ENCODE data around the gene ZNF652.
"Not testable (repeated sequence)": the region's sequence is repeated elsewhere in the genome, so short reads cannot be mapped to it uniquely, and the experiment has no call there.

The ZNF652 gene

GRCh38 chr17:49386373-49386772 is 24.3 kb upstream of the ZNF652 start:
- DNase-seq (ENCODE audit: low read depth, low spot score) = no peak

GRCh38 chr17:49384951-49385350 is 22.9 kb upstream of the ZNF652 start:
- no peak for DNase-seq (ENCODE audit: low read depth, low spot score)

- DNase-seq (ENCODE audit: low read depth, low spot score) = no peak
These were observed 21.0 kb upstream of the ZNF652 start for GRCh38 chr17:49383060-49383459.

GRCh38 chr17:49382556-49382955 is 20.5 kb upstream of the ZNF652 start:
- no peak for DNase-seq (ENCODE audit: low read depth, low spot score)

GRCh38 chr17:49381793-49382192 is 19.7 kb upstream of the ZNF652 start:
- DNase-seq (ENCODE audit: low read depth, low spot score) = no peak

- no peak for DNase-seq (ENCODE audit: low read depth, low spot score)
These were observed 19.0 kb upstream of the ZNF652 start for GRCh38 chr17:49381033-49381432.

GRCh38 chr17:49379926-49380325 is 17.9 kb upstream of the ZNF652 start:
- no peak for DNase-seq (ENCODE audit: low read depth, low spot score)

GRCh38 chr17:49378311-49378710 is 16.3 kb upstream of the ZNF652 start:
- DNase-seq (ENCODE audit: low read depth, low spot score) = no peak

GRCh38 chr17:49375544-49375943 is 13.5 kb upstream of the ZNF652 start:
- DNase-seq (ENCODE audit: low read depth, low spot score) = no peak

GRCh38 chr17:49373115-49373514 is 11.1 kb upstream of the ZNF652 start:
- DNase-seq (ENCODE audit: low read depth, low spot score) = no peak

GRCh38 chr17:49372425-49372824 is 10.4 kb upstream of the ZNF652 start:
- DNase-seq (ENCODE audit: low read depth, low spot score) = no peak

- no peak for DNase-seq (ENCODE audit: low read depth, low spot score)
These were observed 9.2 kb upstream of the ZNF652 start for GRCh38 chr17:49370971-49371834.

GRCh38 chr17:49369760-49370159 is 7.7 kb upstream of the ZNF652 start:
- DNase-seq (ENCODE audit: low read depth, low spot score) = no peak

GRCh38 chr17:49369089-49369488 is 7.0 kb upstream of the ZNF652 start:
- no peak for DNase-seq (ENCODE audit: low read depth, low spot score)

GRCh38 chr17:49365667-49366066 is 3.6 kb upstream of the ZNF652 start:
- DNase-seq (ENCODE audit: low read depth, low spot score) = no peak

GRCh38 chr17:49365126-49365525 is 3.1 kb upstream of the ZNF652 start:
- not testable (repeated sequence) for DNase-seq (ENCODE audit: low read depth, low spot score)

- DNase-seq (ENCODE audit: low read depth, low spot score) = no peak
These were observed 2.1 kb upstream of the ZNF652 start for GRCh38 chr17:49364119-49364518.

GRCh38 chr17:49363251-49363650 is 1.2 kb upstream of the ZNF652 start:
- no peak for DNase-seq (ENCODE audit: low read depth, low spot score)

GRCh38 chr17:49362723-49363117 is 670 bp upstream of the ZNF652 start:
- DNase-seq (ENCODE audit: low read depth, low spot score) = no peak

- DNase-seq (ENCODE audit: low read depth, low spot score) = no peak
These were observed 735 bp downstream of the ZNF652 start for GRCh38 chr17:49361129-49361901.

GRCh38 chr17:49360796-49361128 is 1.3 kb downstream of the ZNF652 start:
- no peak for DNase-seq (ENCODE audit: low read depth, low spot score)

GRCh38 chr17:49359990-49360795 is 1.9 kb downstream of the ZNF652 start:
- no peak for DNase-seq (ENCODE audit: low read depth, low spot score)

All from smooth muscle cell of the brain vasculature (primary cell).